Peyer's patch (tissue), 4 donors: ENCODE data around the gene SEMA4C. TPM values are rescaled to one million over a fixed set of nuclear protein-coding genes. Genes with fewer than 3 reads are reported as not detected.
"Not testable (repeated sequence)": the region's sequence is repeated elsewhere in the genome, so short reads cannot be mapped to it uniquely, and the experiment has no call there.

Experiments
- DNase-seq, 3 donors: peaks; one replicate each; pipeline ENCODE4 v3.0.0-alpha.2; 2017 to 2019
- H3K27ac ChIP-seq, 4 donors: fragments of 200-600 bp; sonication (generic); one replicate each; pipeline ENCODE4 v1.5.1; 2016 to 2019
- H3K27me3 ChIP-seq, 2 donors: fragments of 200-600 bp; sonication (generic); one replicate each; pipeline ENCODE4 v1.5.1; 2019
- H3K36me3 ChIP-seq, 3 donors: fragments of 200-600 bp; sonication (generic); one replicate each; pipeline ENCODE4 v1.5.1; 2016 to 2019
- H3K4me1 ChIP-seq, 4 donors: fragments of 200-600 bp; sonication (generic); one replicate each; pipeline ENCODE4 v1.5.1; 2016 to 2019
- H3K4me3 ChIP-seq, 4 donors: fragments of 200-600 bp; sonication (generic); 1 replicate in 3 of 4; 2 replicates in 1 of 4; pipeline ENCODE4 v1.5.1; 2016 to 2019; ENCODE audit warnings: mild to moderate bottlenecking in 1 of 4
- H3K9me3 ChIP-seq, 4 donors: fragments of 200-600 bp; sonication (generic); one replicate each; pipeline ENCODE4 v1.5.1; 2016 to 2019; ENCODE audit warnings: mild to moderate bottlenecking in 1 of 4
- POLR2A ChIP-seq, 2 donors: fragments of 450-650 bp; IDR thresholded peaks; one replicate each; pipeline ENCODE4 v1.5.1; 2017; ENCODE audit warnings: antibody characterized with exemption in 2 of 2, mild to moderate bottlenecking in 2 of 2, moderate library complexity in 2 of 2
- total RNA-seq, 4 donors: library from RNA; depleted of rRNA; stranded (reverse); fragments of >200 nt; gene quantifications; one replicate each; pipeline ENCODE4 v1.1.0, GENCODE V29; 2016
- TF ChIP-seq, protein P1 (sequence below), 6 experiments: fragments of 450-650 bp in 4 of 6; fragments of 200-600 bp in 2 of 6; sonication (generic) in 1 of 6; IDR thresholded peaks; one replicate each; pipeline ENCODE4 v1.5.1; 2017 to 2019; ENCODE audit warnings: antibody characterized with exemption in 6 of 6, mild to moderate bottlenecking in 3 of 6, moderate library complexity in 1 of 6

SEMA4C gene
- total RNA-seq, 4 donors from 2014 or later = 4.2 to 19.0 (median 13.9) TPM

- Histone ChIP-seq H3K27me3 (no peaks in the 10 kb centered on the region), H3K36me3 (no peaks in the 10 kb centered on the region), H3K27ac (peak overlapping the region in 1 of 4 donors; percentile 14), H3K9me3 (no peaks in the 10 kb centered on the region), H3K4me3 (no peak overlapping the region), H3K4me1 (peaks cover 0 to 50% (median 13%) of the 10 kb centered on the region in 4 donors)
- DNase-seq = no peak
- TF ChIP-seq POLR2A (IDR thresholded peaks at IDR 0.05) = no peak
- TF ChIP-seq, protein P1, sequence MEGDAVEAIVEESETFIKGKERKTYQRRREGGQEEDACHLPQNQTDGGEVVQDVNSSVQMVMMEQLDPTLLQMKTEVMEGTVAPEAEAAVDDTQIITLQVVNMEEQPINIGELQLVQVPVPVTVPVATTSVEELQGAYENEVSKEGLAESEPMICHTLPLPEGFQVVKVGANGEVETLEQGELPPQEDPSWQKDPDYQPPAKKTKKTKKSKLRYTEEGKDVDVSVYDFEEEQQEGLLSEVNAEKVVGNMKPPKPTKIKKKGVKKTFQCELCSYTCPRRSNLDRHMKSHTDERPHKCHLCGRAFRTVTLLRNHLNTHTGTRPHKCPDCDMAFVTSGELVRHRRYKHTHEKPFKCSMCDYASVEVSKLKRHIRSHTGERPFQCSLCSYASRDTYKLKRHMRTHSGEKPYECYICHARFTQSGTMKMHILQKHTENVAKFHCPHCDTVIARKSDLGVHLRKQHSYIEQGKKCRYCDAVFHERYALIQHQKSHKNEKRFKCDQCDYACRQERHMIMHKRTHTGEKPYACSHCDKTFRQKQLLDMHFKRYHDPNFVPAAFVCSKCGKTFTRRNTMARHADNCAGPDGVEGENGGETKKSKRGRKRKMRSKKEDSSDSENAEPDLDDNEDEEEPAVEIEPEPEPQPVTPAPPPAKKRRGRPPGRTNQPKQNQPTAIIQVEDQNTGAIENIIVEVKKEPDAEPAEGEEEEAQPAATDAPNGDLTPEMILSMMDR (IDR thresholded peaks at IDR 0.05) = no peak
These were observed 21.9 kb upstream of the SEMA4C start for GRCh38 chr2:96891591-96892333.

GRCh38 chr2:96890726-96891385 lies 21.0 kb upstream of the SEMA4C start:
- TF ChIP-seq POLR2A (IDR thresholded peaks at IDR 0.05) = no peak
- TF ChIP-seq, protein P1 (IDR thresholded peaks at IDR 0.05) = no peak
- Histone ChIP-seq H3K9me3 (no peaks in the 10 kb centered on the region), H3K4me1 (peaks cover 0 to 45% (median 13%) of the 10 kb centered on the region in 4 donors), H3K36me3 (no peaks in the 10 kb centered on the region), H3K4me3 (no peak overlapping the region), H3K27me3 (no peaks in the 10 kb centered on the region), H3K27ac (peak overlapping the region in 1 of 4 donors; percentile 14)
- no peak for DNase-seq

DNA sequence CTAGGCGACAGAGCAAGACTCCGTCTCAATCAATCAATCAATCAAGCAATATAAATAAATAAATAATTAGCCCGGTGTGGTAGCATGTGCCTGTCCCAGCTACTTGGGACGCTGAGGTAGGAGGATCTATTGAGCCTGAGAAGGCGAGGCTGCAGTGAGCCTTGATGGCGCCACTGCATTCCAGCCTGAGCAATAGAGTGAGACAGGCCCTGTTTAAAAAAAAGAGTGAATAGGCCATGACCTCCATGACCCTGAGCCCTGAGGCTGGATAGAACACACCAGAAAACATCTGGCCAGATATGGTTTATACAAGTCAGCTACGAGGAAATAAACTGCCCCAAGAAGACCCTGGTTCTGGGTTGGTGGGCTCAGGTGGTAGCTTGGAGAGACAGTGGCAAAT lies 20.4 kb upstream of the SEMA4C start:
- H3K4me1 ChIP-seq = peaks cover 0 to 39% (median 13%) of the 10 kb centered on the region in 4 donors
- no peak overlapping the region for H3K27ac ChIP-seq
- H3K4me3 ChIP-seq = no peak overlapping the region
- H3K27me3 ChIP-seq = no peaks in the 10 kb centered on the region
- no peak for DNase-seq
- no peaks in the 10 kb centered on the region for H3K9me3 ChIP-seq
- no peaks in the 10 kb centered on the region for H3K36me3 ChIP-seq
- TF ChIP-seq, protein P1 (IDR thresholded peaks at IDR 0.05) = no peak
- no peak for TF ChIP-seq POLR2A (IDR thresholded peaks at IDR 0.05)

- H3K4me3 ChIP-seq, H3K27ac ChIP-seq: not testable (repeated sequence)
These were observed 19.6 kb upstream of the SEMA4C start for GRCh38 chr2:96889502-96889901.

DNA sequence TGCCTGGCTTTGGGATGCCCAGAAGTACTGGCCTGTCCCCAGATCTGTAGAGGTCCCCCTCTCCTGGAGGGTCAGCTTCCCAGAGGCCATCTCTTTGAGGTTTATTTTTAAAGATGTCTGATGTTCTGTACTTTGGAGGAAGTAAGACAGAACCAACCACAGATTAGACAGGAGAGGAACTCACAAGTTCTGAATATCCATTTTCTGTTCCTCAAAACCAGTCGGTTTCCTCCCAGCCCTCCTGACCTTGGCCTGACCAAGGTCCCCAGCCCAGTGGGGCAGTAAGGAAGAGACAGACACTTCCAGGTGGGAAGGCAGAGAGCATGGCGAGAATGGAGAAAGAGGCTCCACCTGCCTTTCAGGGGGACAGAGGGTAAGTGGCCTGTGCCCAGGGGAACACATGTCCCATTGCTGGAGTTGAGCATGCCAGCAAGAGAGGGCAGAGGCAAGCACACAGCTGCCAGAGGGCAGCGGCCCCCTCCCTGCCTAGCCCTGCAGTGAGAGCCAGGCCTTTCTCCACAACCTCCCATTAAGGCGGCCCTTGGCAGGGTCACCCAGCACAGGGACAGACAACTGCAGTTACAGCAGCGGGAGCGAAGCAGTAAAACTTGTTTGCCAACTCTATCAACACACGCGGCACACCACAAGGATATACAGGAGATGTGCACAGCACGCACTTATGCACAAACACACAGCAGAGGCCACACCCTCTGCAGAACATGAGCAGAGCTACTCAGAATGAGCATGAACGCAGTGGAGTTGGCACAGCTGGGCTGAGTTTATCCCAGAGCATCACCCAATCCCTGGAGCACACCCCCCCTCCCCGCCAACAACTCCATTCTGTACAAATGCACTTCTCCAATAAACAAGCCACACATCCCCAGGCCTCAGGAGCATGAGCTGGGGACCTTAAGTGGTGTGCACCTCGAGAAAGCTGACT lies 18.5 kb upstream of the SEMA4C start:
- Histone ChIP-seq H3K36me3 (no peaks in the 10 kb centered on the region), H3K4me1 (peaks cover 0 to 37% (median 13%) of the 10 kb centered on the region in 4 donors), H3K27me3 (no peaks in the 10 kb centered on the region), H3K27ac (peak overlapping the region; percentile 26 to 67 (median 46)), H3K9me3 (no peaks in the 10 kb centered on the region), H3K4me3 (no peak overlapping the region)
- DNase-seq = no peak
- no peak for TF ChIP-seq POLR2A (IDR thresholded peaks at IDR 0.05)
- TF ChIP-seq, protein P1 (IDR thresholded peaks at IDR 0.05) = no peak

More at GRCh38 chr2:96889502-96889901, 19.6 kb upstream of the SEMA4C start:
- peaks cover 0 to 37% (median 13%) of the 10 kb centered on the region in 4 donors for H3K4me1 ChIP-seq
- not testable (repeated sequence) for DNase-seq, H3K9me3 ChIP-seq, H3K36me3 ChIP-seq, H3K27me3 ChIP-seq
